Stomach (tissue), 9 donors: ENCODE measurements around the gene HOXD8. TPM values are rescaled to one million over a fixed set of nuclear protein-coding genes. Genes with fewer than 3 reads are reported as not detected.

Experiments used
- DNase-seq, 2 donors: peaks; one replicate each; pipeline versions ENCODE4 v3.0.0 to v3.0.0-alpha.2; 2013 to 2019
- H3K27ac ChIP-seq, 5 donors: fragments of 200-600 bp in 4 of 5; sonication (generic) in 4 of 5; one replicate each; pipeline ENCODE4 v1.5.1; 2013 to 2019; ENCODE audit warnings: mild to moderate bottlenecking in 1 of 5, moderate library complexity in 1 of 5
- H3K27me3 ChIP-seq, 3 donors: fragments of 200-600 bp; sonication (generic); one replicate each; pipeline ENCODE4 v1.5.1; 2017 to 2019; ENCODE audit warnings: mixed run types in 1 of 3
- H3K36me3 ChIP-seq, 4 donors: fragments of 200-600 bp; sonication (generic); 1 replicate in 3 of 4; 2 replicates in 1 of 4; pipeline ENCODE4 v1.5.1; 2016 to 2019
- H3K4me1 ChIP-seq, 4 donors: fragments of 200-600 bp; sonication (generic); one replicate each; pipeline ENCODE4 v1.5.1; 2016 to 2019
- H3K4me3 ChIP-seq, 4 donors: fragments of 200-600 bp; sonication (generic) in 3 of 4; one replicate each; pipeline ENCODE4 v1.5.1; 2016 to 2019; ENCODE audit warnings: mild to moderate bottlenecking in 1 of 4
- H3K9me3 ChIP-seq, 4 donors: fragments of 200-600 bp; sonication (generic); one replicate each; pipeline ENCODE4 v1.5.1; 2016 to 2019
- EP300 ChIP-seq: sonication (generic); formaldehyde crosslinking; IDR thresholded peaks from one replicate; pipeline ENCODE4 v1.6.1; 2017; ENCODE audit warnings: antibody characterized with exemption
- POLR2A ChIP-seq, 4 donors: fragments of 450-650 bp; IDR thresholded peaks; one replicate each; pipeline ENCODE4 v1.6.1; 2016; ENCODE audit warnings: antibody characterized with exemption in 4 of 4, control low read depth in 2 of 4, mild to moderate bottlenecking in 1 of 4, moderate library complexity in 1 of 4
- POLR2AphosphoS5 ChIP-seq, 3 donors: sonication (generic); formaldehyde crosslinking; IDR thresholded peaks; one replicate each; pipeline ENCODE4 v1.6.1; 2016; ENCODE audit warnings: antibody characterized with exemption in 3 of 3
- WGBS, 5 donors: extraction: QIAGEN DNeasy Blood & Tissue Kit in 3 of 5; methylation state at CpG; one replicate each; pipeline versions ENCODE4 v1.1.5 to v1.1.7; 2013 to 2018; 5-methylcytosine and 5-hydroxymethylcytosine counted together
- intact Hi-C: fragments of 100-400 bp; cut with DNase I; formaldehyde crosslinking; loops from one replicate; pipeline ENCODE4 v1.15.1; 2023; ENCODE audit warnings: low total_unique reads
- polyA plus RNA-seq, 3 donors: library from polyadenylated mRNA; stranded (reverse); fragments of 200-250 nt; gene quantifications; one replicate each; pipeline ENCODE4 v1.2.3, GENCODE V29; 2013
- total RNA-seq, 5 donors: library from RNA; depleted of rRNA; stranded (reverse); fragments of >200 nt; gene quantifications; one replicate each; pipeline versions ENCODE4 v1.1.0 to v1.2.3, GENCODE V29; 2014 to 2016
- TF ChIP-seq, protein P1 (sequence below), 7 experiments: fragments of 450-650 bp in 4 of 7; fragments of 200-600 bp in 3 of 7; sonication (generic) in 3 of 7; IDR thresholded peaks; one replicate each; pipeline ENCODE4 v1.5.1; 2016 to 2019; ENCODE audit warnings: antibody characterized with exemption in 7 of 7, control low read depth in 2 of 7, mild to moderate bottlenecking in 1 of 7
- donor health status: healthy with polysubstance abuse.
- donor health status: Bipolar disorder and iron deficiency.
- donor health status: healthy.

The HOXD8 gene
- total and polyA plus RNA-seq, 8 donors: 0.58 to 15.9 (median 1.8) TPM; not detected in 2

DNA sequence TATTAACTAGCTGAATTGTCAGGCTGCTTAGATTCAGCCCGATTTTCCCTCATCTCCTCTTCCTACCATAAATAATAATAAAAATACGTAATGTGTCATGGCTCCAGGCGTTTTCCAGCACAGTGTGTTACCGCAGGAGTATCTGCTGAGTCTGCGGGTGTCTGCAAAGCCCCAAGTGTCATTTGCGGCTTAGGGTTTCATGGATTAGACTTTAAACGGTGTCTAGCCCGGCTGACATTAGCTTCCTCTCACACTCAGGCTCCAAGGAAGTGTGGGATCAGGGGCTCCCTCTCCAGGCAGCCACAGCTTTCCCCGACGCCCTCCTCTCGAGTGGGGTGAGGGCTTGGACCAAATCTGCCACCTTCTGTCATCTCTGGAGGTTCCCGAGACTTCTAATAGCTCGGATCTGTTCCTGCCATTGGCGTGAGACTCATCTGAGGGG is 44.9 kb downstream of the HOXD8 start:
- Histone ChIP-seq H3K36me3 (no peaks in the 10 kb centered on the region), H3K9me3 (peaks cover 0 to 15% (median 0%) of the 10 kb centered on the region in 4 donors), H3K27me3 (peaks cover 42 to 100% (median 87%) of the 10 kb centered on the region in 3 donors), H3K4me3 (no peak overlapping the region), H3K27ac (no peak overlapping the region), H3K4me1 (peaks cover 3 to 40% (median 27%) of the 10 kb centered on the region in 4 donors)
- WGBS, 5 donors: 6 to 13% (median 7%) methylated on average over 12 to 14 of the region's 14 CpGs
- TF ChIP-seq, protein P1, sequence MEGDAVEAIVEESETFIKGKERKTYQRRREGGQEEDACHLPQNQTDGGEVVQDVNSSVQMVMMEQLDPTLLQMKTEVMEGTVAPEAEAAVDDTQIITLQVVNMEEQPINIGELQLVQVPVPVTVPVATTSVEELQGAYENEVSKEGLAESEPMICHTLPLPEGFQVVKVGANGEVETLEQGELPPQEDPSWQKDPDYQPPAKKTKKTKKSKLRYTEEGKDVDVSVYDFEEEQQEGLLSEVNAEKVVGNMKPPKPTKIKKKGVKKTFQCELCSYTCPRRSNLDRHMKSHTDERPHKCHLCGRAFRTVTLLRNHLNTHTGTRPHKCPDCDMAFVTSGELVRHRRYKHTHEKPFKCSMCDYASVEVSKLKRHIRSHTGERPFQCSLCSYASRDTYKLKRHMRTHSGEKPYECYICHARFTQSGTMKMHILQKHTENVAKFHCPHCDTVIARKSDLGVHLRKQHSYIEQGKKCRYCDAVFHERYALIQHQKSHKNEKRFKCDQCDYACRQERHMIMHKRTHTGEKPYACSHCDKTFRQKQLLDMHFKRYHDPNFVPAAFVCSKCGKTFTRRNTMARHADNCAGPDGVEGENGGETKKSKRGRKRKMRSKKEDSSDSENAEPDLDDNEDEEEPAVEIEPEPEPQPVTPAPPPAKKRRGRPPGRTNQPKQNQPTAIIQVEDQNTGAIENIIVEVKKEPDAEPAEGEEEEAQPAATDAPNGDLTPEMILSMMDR (IDR thresholded peaks at IDR 0.05): no peak
- no peak for TF ChIP-seq POLR2AphosphoS5 (IDR thresholded peaks at IDR 0.05)
- TF ChIP-seq EP300: no peak
- no peak for TF ChIP-seq POLR2A (IDR thresholded peaks at IDR 0.05)
- peak in 1 of 2 donors; percentile 27 for DNase-seq
- intact Hi-C loops: no loop called here

DNA sequence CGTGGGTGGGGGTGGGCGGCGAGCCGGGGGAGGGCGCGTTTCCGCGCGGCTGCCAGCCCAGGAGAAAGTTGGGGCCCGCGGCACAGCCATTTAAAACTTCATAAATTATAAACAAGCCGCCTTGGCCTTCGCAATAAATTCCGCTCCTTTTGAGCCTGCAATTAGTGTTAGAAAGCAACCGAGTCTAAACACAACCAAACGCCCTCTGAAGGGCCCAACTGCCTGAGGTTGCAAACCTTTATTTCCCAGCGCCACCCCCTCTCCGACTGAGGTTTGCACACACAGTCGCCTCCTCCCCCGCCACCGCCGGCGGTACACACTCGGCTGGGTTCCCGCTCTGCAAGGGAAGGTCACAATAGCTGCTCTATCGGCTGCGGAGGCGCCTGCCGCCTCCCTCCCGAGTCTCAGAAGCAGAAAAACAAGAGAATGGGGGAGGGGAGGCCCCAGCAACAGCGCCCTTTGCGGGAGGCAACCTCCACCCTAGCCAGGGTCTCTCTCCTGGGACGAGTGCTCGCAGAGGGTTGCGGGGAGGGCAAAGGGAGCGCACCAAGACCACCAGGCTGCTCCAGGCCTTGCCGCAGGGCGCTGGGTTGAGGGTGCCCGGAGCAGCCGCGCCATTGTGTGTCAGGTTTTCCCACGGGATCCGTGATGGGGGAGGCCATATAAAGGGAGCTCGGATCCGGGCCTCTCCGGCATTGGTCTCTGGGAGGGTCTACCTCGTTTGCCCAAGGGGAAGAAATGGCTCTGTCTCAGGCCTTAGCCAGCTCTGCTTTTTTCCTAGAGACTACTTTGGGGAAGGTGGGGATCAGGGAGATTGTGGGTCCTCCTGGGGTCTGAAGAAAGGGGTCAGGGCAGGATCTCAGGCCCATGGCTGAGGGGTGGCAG is 45.6 kb downstream of the HOXD8 start:
- 11 to 32% (median 17%) methylated on average over 29 to 47 of the region's 47 CpGs for WGBS, 5 donors
- no peaks in the 10 kb centered on the region for H3K36me3 ChIP-seq
- peak in 1 of 2 donors; percentile 65 for DNase-seq
- no peak overlapping the region for H3K27ac ChIP-seq
- peaks cover 44 to 100% (median 85%) of the 10 kb centered on the region in 3 donors for H3K27me3 ChIP-seq
- TF ChIP-seq POLR2AphosphoS5 (IDR thresholded peaks at IDR 0.05): no peak
- TF ChIP-seq, protein P1 (IDR thresholded peaks at IDR 0.05): no peak
- TF ChIP-seq POLR2A (IDR thresholded peaks at IDR 0.05): no peak
- TF ChIP-seq EP300: no peak
- peaks cover 3 to 40% (median 27%) of the 10 kb centered on the region in 4 donors for H3K4me1 ChIP-seq
- H3K9me3 ChIP-seq: peaks cover 0 to 15% (median 0%) of the 10 kb centered on the region in 4 donors
- intact Hi-C loops: no loop called here
- no peak overlapping the region for H3K4me3 ChIP-seq

DNA sequence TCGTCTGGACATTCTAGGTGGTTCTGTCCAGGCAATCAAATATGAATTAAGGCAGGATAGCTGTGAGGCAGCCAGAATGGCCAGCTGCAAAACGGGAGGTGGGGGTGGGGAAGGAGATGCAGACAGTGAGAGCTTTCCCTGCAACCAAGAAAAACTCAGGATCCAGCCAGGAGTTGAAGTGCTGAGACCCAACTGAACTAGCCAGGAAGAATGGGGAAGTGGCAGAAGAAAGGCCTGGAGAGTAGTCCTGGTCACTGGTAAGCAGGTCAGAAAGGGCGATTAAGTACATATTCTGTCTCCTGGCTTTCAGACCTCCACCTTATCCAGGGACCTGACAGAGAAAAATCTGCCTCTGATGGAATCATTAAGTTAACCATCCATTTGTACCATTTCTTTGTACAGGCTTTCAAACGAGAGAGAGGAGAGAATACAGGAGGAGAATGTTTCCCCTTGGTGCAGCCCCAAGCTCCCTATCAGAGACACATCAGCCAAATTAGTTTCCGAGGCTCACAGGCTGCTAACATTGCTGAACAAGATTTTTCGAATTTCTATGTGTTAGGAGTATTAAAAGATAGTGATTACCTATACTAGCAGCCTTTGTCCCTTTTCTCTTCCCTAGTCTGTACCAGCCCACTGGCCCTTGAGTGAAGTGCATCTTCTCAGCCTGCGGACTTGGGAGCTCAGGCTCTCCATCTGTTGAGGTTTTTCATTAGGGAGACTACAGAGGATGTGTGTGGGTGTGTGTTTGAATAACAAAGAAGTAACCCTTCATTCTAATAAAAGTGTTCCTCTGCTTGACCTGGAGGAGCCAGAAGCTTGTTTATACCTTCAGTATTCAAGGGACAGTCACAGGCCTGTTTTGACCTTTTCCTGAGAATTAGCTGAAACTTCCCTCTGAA is 46.5 kb downstream of the HOXD8 start:
- peaks cover 0 to 15% (median 0%) of the 10 kb centered on the region in 4 donors for H3K9me3 ChIP-seq
- TF ChIP-seq POLR2A (IDR thresholded peaks at IDR 0.05) (no peak), EP300 (no peak), POLR2AphosphoS5 (IDR thresholded peaks at IDR 0.05) (no peak)
- TF ChIP-seq, protein P1 (IDR thresholded peaks at IDR 0.05): no peak
- H3K4me1 ChIP-seq: peaks cover 3 to 40% (median 27%) of the 10 kb centered on the region in 4 donors
- peaks cover 44 to 100% (median 79%) of the 10 kb centered on the region in 3 donors for H3K27me3 ChIP-seq
- 62 to 74% (median 68%) methylated on average over 7 of the region's 7 CpGs for WGBS, 5 donors
- H3K4me3 ChIP-seq: no peak overlapping the region
- H3K36me3 ChIP-seq: no peaks in the 10 kb centered on the region
- intact Hi-C loops: no loop called here
- H3K27ac ChIP-seq: no peak overlapping the region
- DNase-seq: no peak

DNA sequence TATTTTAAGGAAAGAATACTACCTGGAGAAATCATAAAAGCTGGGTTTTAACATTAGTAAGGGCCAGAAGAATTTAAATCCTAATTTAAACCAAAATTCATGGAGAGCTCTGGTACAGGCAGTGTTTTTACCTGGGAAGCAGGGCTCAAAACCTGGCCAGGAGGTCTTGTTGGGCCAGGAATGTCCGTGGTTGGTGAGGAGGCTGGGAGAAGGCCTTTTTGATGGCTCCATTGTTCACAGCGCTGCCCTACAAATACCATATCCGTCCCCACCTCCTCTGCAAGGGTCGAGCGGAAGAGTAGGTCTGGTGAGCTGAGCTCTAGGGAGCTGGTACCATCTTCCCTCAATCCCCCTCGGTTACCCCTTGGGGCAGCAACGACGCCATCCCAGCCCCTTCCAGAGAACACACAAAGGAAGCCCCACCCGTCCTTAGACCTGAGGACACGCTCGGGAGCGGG is 48.1 kb downstream of the HOXD8 start:
- Histone ChIP-seq H3K9me3 (peaks cover 0 to 2% (median 0%) of the 10 kb centered on the region in 4 donors), H3K4me3 (peak overlapping the region; percentile 19 to 26 (median 25)), H3K36me3 (no peaks in the 10 kb centered on the region), H3K27me3 (peaks cover 29 to 100% (median 63%) of the 10 kb centered on the region in 3 donors), H3K4me1 (peaks cover 0 to 27% (median 18%) of the 10 kb centered on the region in 4 donors), H3K27ac (peak overlapping the region in 4 of 5 donors; percentile 29 to 56 (median 40))
- intact Hi-C loops: no loop called here
- DNase-seq: no peak
- TF ChIP-seq, protein P1 (IDR thresholded peaks at IDR 0.05): no peak
- TF ChIP-seq POLR2A (IDR thresholded peaks at IDR 0.05) (no peak), EP300 (no peak), POLR2AphosphoS5 (IDR thresholded peaks at IDR 0.05) (no peak)
- WGBS, 5 donors: 6 to 22% (median 9%) methylated on average over 6 to 12 of the region's 12 CpGs
